Stomach (tissue), 4 donors: Measurements from ENCODE around the gene CAPZA1.

ENCODE experiments used
- POLR2A ChIP-seq, 4 donors: fragments of 450-650 bp; IDR thresholded peaks; one replicate each; pipeline ENCODE4 v1.6.1; 2016; ENCODE audit warnings: antibody characterized with exemption in 4 of 4, control low read depth in 2 of 4, mild to moderate bottlenecking in 1 of 4, moderate library complexity in 1 of 4
- POLR2AphosphoS5 ChIP-seq, 3 donors: sonication (generic); formaldehyde crosslinking; IDR thresholded peaks; one replicate each; pipeline ENCODE4 v1.6.1; 2016; ENCODE audit warnings: antibody characterized with exemption in 3 of 3
- TF ChIP-seq, protein P1 (sequence below), 7 experiments: fragments of 450-650 bp in 4 of 7; fragments of 200-600 bp in 3 of 7; sonication (generic) in 3 of 7; IDR thresholded peaks; one replicate each; pipeline ENCODE4 v1.5.1; 2016 to 2019; ENCODE audit warnings: antibody characterized with exemption in 7 of 7, control low read depth in 2 of 7, mild to moderate bottlenecking in 1 of 7

- TF ChIP-seq, protein P1, sequence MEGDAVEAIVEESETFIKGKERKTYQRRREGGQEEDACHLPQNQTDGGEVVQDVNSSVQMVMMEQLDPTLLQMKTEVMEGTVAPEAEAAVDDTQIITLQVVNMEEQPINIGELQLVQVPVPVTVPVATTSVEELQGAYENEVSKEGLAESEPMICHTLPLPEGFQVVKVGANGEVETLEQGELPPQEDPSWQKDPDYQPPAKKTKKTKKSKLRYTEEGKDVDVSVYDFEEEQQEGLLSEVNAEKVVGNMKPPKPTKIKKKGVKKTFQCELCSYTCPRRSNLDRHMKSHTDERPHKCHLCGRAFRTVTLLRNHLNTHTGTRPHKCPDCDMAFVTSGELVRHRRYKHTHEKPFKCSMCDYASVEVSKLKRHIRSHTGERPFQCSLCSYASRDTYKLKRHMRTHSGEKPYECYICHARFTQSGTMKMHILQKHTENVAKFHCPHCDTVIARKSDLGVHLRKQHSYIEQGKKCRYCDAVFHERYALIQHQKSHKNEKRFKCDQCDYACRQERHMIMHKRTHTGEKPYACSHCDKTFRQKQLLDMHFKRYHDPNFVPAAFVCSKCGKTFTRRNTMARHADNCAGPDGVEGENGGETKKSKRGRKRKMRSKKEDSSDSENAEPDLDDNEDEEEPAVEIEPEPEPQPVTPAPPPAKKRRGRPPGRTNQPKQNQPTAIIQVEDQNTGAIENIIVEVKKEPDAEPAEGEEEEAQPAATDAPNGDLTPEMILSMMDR (IDR thresholded peaks at IDR 0.05), result no peak
- peak in 2 of 3 donors; percentile 2 to 21 for TF ChIP-seq POLR2AphosphoS5 (IDR thresholded peaks at IDR 0.05)
- no peak for TF ChIP-seq POLR2A (IDR thresholded peaks at IDR 0.05)
Measured at GRCh38 chr1:112618114-112618720, 1.4 kb upstream of the CAPZA1 start.
